ENCODE results near the gene COPS3.
"Not testable (repeated sequence)": the region's sequence is repeated elsewhere in the genome, so short reads cannot be mapped to it uniquely, and the experiment has no call there.

COPS3 gene

GRCh38 chr17:17301659-17302058, 20.6 kb upstream of the COPS3 start:
- DNase-seq (ENCODE audit: low spot score), result not testable (repeated sequence)

GRCh38 chr17:17300624-17301568, 19.9 kb upstream of the COPS3 start:
- DNase-seq (ENCODE audit: low spot score), result peak; percentile 60

- DNase-seq (ENCODE audit: low spot score), result no peak
Measured at GRCh38 chr17:17298108-17298507, 17.1 kb upstream of the COPS3 start.

- DNase-seq (ENCODE audit: low spot score), result no peak
Measured at GRCh38 chr17:17297217-17297616, 16.2 kb upstream of the COPS3 start.

- no peak for DNase-seq (ENCODE audit: low spot score)
Measured at GRCh38 chr17:17295141-17295540, 14.1 kb upstream of the COPS3 start.

- no peak for DNase-seq (ENCODE audit: low spot score)
Measured at GRCh38 chr17:17289701-17290100, 8.7 kb upstream of the COPS3 start.

GRCh38 chr17:17289086-17289485, 8.0 kb upstream of the COPS3 start:
- no peak for DNase-seq (ENCODE audit: low spot score)

GRCh38 chr17:17285951-17286350, 4.9 kb upstream of the COPS3 start:
- DNase-seq (ENCODE audit: low spot score), result no peak

GRCh38 chr17:17279316-17279715, 1.7 kb downstream of the COPS3 start:
- DNase-seq (ENCODE audit: low spot score), result no peak

- not testable (repeated sequence) for DNase-seq (ENCODE audit: low spot score)
Measured at GRCh38 chr17:17277431-17277830, 3.6 kb downstream of the COPS3 start.

GRCh38 chr17:17275971-17276370, 5.1 kb downstream of the COPS3 start:
- no peak for DNase-seq (ENCODE audit: low spot score)

GRCh38 chr17:17269926-17270773, 10.9 kb downstream of the COPS3 start:
- peak; percentile 41 for DNase-seq (ENCODE audit: low spot score)

GRCh38 chr17:17264430-17264829, 16.6 kb downstream of the COPS3 start:
- DNase-seq (ENCODE audit: low spot score), result no peak

- no peak for DNase-seq (ENCODE audit: low spot score)
Measured at GRCh38 chr17:17258998-17259397, 22.0 kb downstream of the COPS3 start.

GRCh38 chr17:17258011-17258410, 23.0 kb downstream of the COPS3 start:
- DNase-seq (ENCODE audit: low spot score), result no peak

GRCh38 chr17:17256316-17256715, 24.7 kb downstream of the COPS3 start:
- no peak for DNase-seq (ENCODE audit: low spot score)

- DNase-seq (ENCODE audit: low spot score), result not testable (repeated sequence)
Measured at GRCh38 chr17:17255689-17256088, 25.4 kb downstream of the COPS3 start.

GRCh38 chr17:17254036-17254435, 27.0 kb downstream of the COPS3 start:
- DNase-seq (ENCODE audit: low spot score), result no peak

GRCh38 chr17:17253406-17253805, 27.6 kb downstream of the COPS3 start:
- peak; percentile 77 for DNase-seq (ENCODE audit: low spot score)

GRCh38 chr17:17252149-17252661, 28.8 kb downstream of the COPS3 start:
- DNase-seq (ENCODE audit: low spot score), result peak; percentile 87

- no peak for DNase-seq (ENCODE audit: low spot score)
Measured at GRCh38 chr17:17246879-17247278, 34.2 kb downstream of the COPS3 start.

- no peak for DNase-seq (ENCODE audit: low spot score)
Measured at GRCh38 chr17:17243163-17243562, 37.9 kb downstream of the COPS3 start.

GRCh38 chr17:17242246-17242645, 38.8 kb downstream of the COPS3 start:
- no peak for DNase-seq (ENCODE audit: low spot score)
